GM19372 (cell line): ENCODE results near the gene POLR3K.
"Not testable (repeated sequence)": the region's sequence is repeated elsewhere in the genome, so short reads cannot be mapped to it uniquely, and the experiment has no call there.

Experiments
- ATAC-seq: cut with Tn5 transposase; IDR thresholded peaks from one replicate; pipeline ENCODE4 v1.9.1; 2021; ENCODE audit warnings: mild to moderate bottlenecking, low read depth, moderate library complexity; ENCODE audit not compliant: unreplicated experiment

The POLR3K gene

GRCh38 chr16:47234-47633 is 6.2 kb downstream of the POLR3K start:
- no peak for ATAC-seq

DNA sequence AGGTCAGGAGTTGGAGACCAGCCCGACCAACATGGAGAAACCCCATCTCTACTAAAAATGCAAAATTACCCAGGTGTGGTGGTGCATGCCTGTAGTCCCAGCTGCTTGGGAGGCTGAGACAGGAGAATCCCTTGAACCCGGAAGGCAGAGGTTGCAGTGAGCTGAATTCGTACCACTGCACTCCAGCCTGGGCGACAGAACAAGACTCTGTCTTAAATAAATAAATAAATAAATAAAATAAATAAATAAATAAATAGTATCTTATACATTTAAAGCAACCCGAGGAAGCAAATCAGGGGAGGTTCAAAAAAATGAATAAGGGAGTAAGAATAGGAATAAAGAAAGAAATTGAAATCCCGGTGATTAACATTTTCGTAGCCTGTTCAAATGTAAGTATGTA is 6.9 kb downstream of the POLR3K start:
- ATAC-seq: not testable (repeated sequence)

DNA sequence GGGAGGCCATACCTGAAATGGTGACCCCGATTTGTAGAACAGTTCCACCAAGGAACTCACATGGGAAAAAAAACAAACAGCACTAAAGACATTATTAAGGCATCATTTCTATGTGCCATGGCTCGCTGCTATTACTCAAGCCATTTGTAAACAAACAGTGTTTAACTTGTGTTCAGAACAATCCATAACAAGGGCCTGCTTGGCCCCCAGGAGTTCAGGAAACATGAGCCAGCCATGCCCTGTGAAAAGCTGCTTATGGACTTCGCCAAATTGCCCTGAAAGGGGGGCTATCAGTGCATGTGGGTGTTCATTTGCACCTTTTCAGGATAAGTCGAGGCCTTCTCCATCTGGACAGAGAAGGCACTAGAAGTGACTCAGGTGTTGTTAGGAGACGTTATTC is 8.0 kb downstream of the POLR3K start:
- no peak for ATAC-seq

- ATAC-seq: no peak
These were observed 8.8 kb downstream of the POLR3K start for GRCh38 chr16:44655-45054.

GRCh38 chr16:43294-43693 is 10.1 kb downstream of the POLR3K start:
- no peak for ATAC-seq

DNA sequence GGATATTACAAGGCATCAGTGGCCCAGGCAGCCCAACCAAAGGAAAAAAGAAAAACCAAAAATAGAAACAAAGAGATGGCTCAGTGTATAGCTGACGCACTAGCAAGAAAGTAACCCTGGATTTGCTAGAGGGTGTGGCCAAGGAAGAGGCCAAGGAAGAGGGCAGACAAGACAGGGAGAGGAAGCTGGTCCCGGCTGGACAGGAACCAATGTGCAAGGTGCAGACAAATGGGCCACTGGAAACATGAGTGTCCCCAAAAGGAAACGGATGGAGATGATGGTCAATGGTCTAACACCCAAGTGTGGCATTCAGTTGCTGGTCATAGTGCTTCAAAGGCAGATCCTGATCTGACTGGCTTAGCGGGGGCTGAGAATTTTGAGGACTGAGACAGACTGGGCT is 10.7 kb downstream of the POLR3K start:
- ATAC-seq: no peak

DNA sequence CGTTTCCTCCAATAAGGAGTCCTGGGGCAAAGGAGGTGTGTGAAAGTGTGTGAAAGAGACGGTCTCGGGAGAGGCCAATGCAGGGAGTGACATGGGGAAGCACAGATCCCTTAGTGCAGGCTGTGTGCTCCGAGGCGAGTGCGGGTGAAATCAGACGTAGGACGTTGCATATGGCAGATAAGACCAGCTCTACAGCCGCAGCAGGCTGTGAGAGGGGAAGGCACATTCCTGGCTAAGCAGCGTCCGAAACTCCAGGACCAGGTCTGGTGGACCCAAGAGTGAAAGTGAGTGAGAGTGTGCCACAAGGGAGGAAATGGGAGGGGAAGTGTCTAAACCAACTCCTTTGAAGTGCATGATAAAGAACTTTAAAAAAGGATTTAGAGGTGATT is 11.3 kb downstream of the POLR3K start:
- no peak for ATAC-seq

DNA sequence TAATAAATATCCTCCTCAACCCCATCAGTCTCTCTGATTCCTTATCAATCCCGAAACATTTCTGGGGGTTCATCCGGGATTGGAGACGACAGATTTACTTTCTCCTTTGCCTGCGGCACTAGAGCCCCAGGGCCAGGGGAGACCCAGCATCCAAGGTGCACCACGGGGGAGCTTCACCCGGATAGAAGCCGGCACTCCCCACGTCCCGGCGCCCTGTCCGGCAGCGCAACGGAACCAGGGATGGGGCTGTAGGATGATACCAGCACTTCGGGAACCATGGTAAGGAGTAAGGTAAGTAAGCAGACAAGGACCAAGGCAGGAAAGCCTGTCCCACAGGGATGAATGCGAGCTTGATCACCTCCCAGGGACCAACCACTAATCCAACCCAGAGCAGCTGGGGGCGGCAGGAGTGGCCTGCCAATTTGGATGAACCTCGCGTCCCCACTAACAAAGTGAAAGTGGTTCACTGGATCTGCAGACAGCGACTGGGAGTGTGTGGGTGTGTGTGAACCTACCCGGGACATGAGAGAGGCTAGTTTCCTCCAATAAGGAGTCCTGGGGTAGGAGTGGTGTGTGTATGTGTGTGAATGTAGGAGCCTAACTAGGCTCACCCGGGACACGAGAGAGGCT is 11.9 kb downstream of the POLR3K start:
- ATAC-seq: no peak

DNA sequence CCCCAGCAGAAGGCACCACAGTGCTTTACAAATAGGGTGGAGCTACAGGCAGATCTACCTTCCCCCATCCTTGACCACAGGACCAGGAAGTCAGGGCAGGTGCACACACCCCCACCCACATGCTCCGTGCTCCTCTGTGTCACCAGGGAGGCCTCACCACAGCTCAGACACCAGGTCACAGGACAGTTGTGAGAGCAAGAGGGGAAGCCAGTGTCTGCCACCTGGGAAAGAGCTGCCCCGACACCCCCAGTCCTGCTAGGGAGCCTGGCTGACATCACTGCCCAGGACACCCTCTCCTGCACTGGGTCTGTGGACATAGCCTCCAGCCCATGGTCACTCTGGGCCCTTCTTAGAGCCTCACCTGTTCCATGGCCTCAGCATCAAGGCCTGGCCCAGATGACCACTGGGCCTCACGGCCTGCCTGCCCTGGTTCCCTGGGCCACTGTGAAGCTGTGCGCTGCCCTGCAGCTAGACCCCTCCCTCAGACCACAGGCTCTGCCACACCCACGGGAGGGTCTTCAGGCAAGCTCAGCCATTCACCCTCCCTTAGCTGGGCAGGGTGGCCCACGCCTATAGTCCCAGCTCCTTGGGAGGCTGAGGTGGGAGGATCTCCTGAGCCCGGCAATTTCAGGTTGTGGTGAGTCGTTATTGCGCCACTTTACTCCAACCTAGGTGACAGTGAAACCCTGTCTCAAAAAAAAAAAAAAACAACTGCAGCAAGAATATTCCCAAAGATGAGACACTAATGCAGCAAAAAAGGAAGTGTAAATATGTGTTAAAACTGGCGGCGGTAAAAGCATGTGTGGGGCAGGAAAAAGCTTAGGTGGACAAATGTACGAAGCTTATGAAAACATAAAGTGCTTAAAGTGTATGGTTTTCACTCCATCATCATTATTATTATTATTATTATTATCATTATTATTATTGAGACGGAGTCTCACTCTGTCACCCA is 14.2 kb downstream of the POLR3K start:
- ATAC-seq: peak; percentile 79

GRCh38 chr16:38206-38605 is 15.2 kb downstream of the POLR3K start:
- not testable (repeated sequence) for ATAC-seq

GRCh38 chr16:37511-37910 is 15.9 kb downstream of the POLR3K start:
- ATAC-seq: no peak

GRCh38 chr16:36336-36984 is 16.9 kb downstream of the POLR3K start:
- ATAC-seq: no peak

- ATAC-seq: no peak
These were observed 17.6 kb downstream of the POLR3K start for GRCh38 chr16:35678-36305.

GRCh38 chr16:35011-35677 is 18.3 kb downstream of the POLR3K start:
- ATAC-seq: no peak

- ATAC-seq: no peak
These were observed 18.8 kb downstream of the POLR3K start for GRCh38 chr16:34648-34987.

- ATAC-seq: no peak
These were observed 19.3 kb downstream of the POLR3K start for GRCh38 chr16:33877-34647.

GRCh38 chr16:33154-33876 is 20.1 kb downstream of the POLR3K start:
- not testable (repeated sequence) for ATAC-seq

DNA sequence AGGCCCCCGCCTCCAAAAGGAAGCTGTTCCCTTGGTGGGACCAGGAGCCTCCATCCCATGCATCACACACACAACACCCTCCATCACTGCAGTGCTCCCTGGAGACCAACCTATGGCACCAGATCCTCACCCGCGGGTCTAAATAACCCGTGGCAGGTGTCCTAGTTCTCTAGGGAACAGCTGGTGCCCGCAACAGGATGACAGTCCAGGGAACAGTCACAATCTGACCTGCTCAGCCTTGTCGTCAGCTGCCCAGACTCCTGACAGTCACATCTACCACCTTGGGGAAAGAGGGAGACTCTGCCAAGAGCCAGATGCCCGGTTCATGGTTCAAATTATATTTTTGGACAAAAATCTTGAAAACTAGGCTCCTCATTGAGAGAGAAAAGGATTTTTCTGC is 22.8 kb downstream of the POLR3K start:
- not testable (repeated sequence) for ATAC-seq

GRCh38 chr16:25926-26348 is 27.5 kb downstream of the POLR3K start:
- peak; percentile 59 for ATAC-seq
